ENCODE results near the gene PRDM13. TPM values are rescaled to one million over a fixed set of nuclear protein-coding genes. Genes with fewer than 3 reads are reported as not detected.

Gene PRDM13
- total and polyA plus RNA-seq, 9 of the 15 experiments (the other 6 are each of a cell fraction or from before 2014, with no cell fraction given), result not detected

- ATAC-seq, result peak; percentile 74
- Histone ChIP-seq H3K27me3 (ENCODE audit: control insufficient read depth in 2 of 2, insufficient read depth in 2 of 2, low read length in 2 of 2) (no peaks in the 10 kb centered on the region), H3K4me2 (ENCODE audit: insufficient read depth, low read length) (no peak overlapping the region), H3K9me1 (ENCODE audit: control insufficient read depth, insufficient read depth, low read length) (no peaks in the 10 kb centered on the region), H3K4me3 (no peak overlapping the region), H3K9me3 (replicated peaks; ENCODE audit: control insufficient read depth, insufficient read depth, low read depth, low read length) (no peaks in the 10 kb centered on the region), H3K79me2 (ENCODE audit: control insufficient read depth, insufficient read depth, low read length) (peaks cover 53% of the 10 kb centered on the region), H3K36me3 (ENCODE audit: control insufficient read depth, insufficient read depth, low read length) (peaks cover 68% of the 10 kb centered on the region), H3K4me1 (replicated peaks in 1 of 2; ENCODE audit: control insufficient read depth in 2 of 2, insufficient read depth in 2 of 2, low read length in 2 of 2) (no peaks in the 10 kb centered on the region; a peak in 1 of 5 replicates), H3K9ac (ENCODE audit: insufficient read depth in 1 of 2, low read depth in 2 of 2, low read length in 2 of 2) (no peak overlapping the region), H3K27ac (ENCODE audit: extremely low read depth, low read depth, low read length) (no peak overlapping the region), H4K20me1 (replicated peaks; ENCODE audit: control insufficient read depth, insufficient read depth, low read length) (no peaks in the 10 kb centered on the region; the same call in 1 of the 2 replicates), H2AFZ (ENCODE audit: low read depth, low read length) (no peak overlapping the region)
- FAIRE-seq, result no peak
- POLR2A ChIA-PET, result no interaction called here
- peak; percentile 12 to 41 (median 21) for DNase-seq (ENCODE audit: extremely low read depth in 1 of 4, low spot score in 3 of 4)
- BruUV-seq (replicated peaks), result no TSS peak
- WGBS (ENCODE audit: insufficient coverage, low coverage, missing lambda C conversion rate), result 86% methylated on average over 4 of the region's 4 CpGs
- CTCF ChIA-PET (ENCODE audit: low intra/inter-chr PET ratio), result no interaction called here
- in situ Hi-C loops (cut with MboI) (no loop called here), intact Hi-C loops (cut with micrococcal nuclease) (no loop called here)
- TF ChIP-seq ZBTB33 (CRISPR knock-in tag; IDR thresholded peaks at IDR 0.05) (no peak), ZBTB7A (IDR thresholded peaks at IDR 0.05; ENCODE audit: borderline replicate concordance, control insufficient read depth, low read depth, low read length) (no peak), ZNF407 (IDR thresholded peaks at IDR 0.05; ENCODE audit: low read depth) (no peak), ZFPM2 (CRISPR knock-in tag; IDR thresholded peaks at IDR 0.05) (no peak), U2AF1 (optimal IDR thresholded peaks at IDR 0.05; ENCODE audit: low read depth, low read length) (no peak), YBX1 (IDR thresholded peaks at IDR 0.05) (no peak), SMARCE1 (IDR thresholded peaks at IDR 0.05) (no peak), NFIC (IDR thresholded peaks at IDR 0.05) (0 out of 2 replicates have a peak, but pooled peaks have one; percentile 11), HSF4 (CRISPR knock-in tag; IDR thresholded peaks at IDR 0.05; ENCODE audit: borderline replicate concordance) (no peak), MYNN (IDR thresholded peaks at IDR 0.05) (no peak), MYNN (CRISPR knock-in tag; IDR thresholded peaks at IDR 0.05) (no peak), MXD1 (CRISPR knock-in tag; IDR thresholded peaks at IDR 0.05; ENCODE audit: borderline replicate concordance, poor library complexity, severe bottlenecking) (no peak)
Measured at GRCh38 chr6:99560668-99561067, 46.0 kb upstream of the PRDM13 start.

Data from K562 (cell line).